Measurements from ENCODE around the gene PDE11A. TPM values are rescaled to one million over a fixed set of nuclear protein-coding genes. Genes with fewer than 3 reads are reported as not detected.

PDE11A gene
- total and polyA plus RNA-seq, 2 of the 13 experiments (the other 11 are each of a cell fraction or from before 2014, with no cell fraction given) = 1.2 to 1.7 TPM

GRCh38 chr2:178072383-178073301 lies at the start of gene PDE11A (continued):
- TF ChIP-seq ZSCAN20 (CRISPR knock-in tag; IDR thresholded peaks at IDR 0.05; ENCODE audit: borderline replicate concordance) (no peak), USF2 (IDR thresholded peaks at IDR 0.05; ENCODE audit: low read depth, low read length) (no peak), USF2 (CRISPR knock-in tag; IDR thresholded peaks at IDR 0.05; ENCODE audit: borderline replicate concordance) (peak; percentile 41; the same call in 1 of the 2 replicates), IRX3 (CRISPR knock-in tag; IDR thresholded peaks at IDR 0.05; ENCODE audit: borderline replicate concordance, low read depth) (no peak), ZNF343 (CRISPR knock-in tag; IDR thresholded peaks at IDR 0.05) (no peak; the same call in 1 of the 2 replicates), ETV6 (CRISPR knock-in tag; conservative IDR thresholded peaks at IDR 0.05) (peak; percentile 84), ZBTB14 (CRISPR knock-in tag; IDR thresholded peaks at IDR 0.05) (no peak), ASH2L (IDR thresholded peaks at IDR 0.05; ENCODE audit: insufficient read length, low read depth, low read length) (peak; percentile 69), ZNF713 (CRISPR knock-in tag; IDR thresholded peaks at IDR 0.05) (peak; percentile 49; the same call in 1 of the 2 replicates), SRY (CRISPR knock-in tag; IDR thresholded peaks at IDR 0.05) (no peak), PHB2 (IDR thresholded peaks at IDR 0.05; ENCODE audit: partially characterized antibody) (no peak), HNF4G (IDR thresholded peaks at IDR 0.05; ENCODE audit: borderline replicate concordance, low read depth, low read length) (peak; percentile 93), HNF4G (CRISPR knock-in tag; IDR thresholded peaks at IDR 0.05; ENCODE audit: borderline replicate concordance, low read depth) (peak; percentile 94), ZEB1 (IDR thresholded peaks at IDR 0.05; ENCODE audit: insufficient replicate concordance, low read depth) (no peak), BATF2 (CRISPR knock-in tag; IDR thresholded peaks at IDR 0.05) (0 out of 2 replicates have a peak, but pooled peaks have one; percentile 50), KDM6A (CRISPR knock-in tag; IDR thresholded peaks at IDR 0.05; ENCODE audit: low read depth) (no peak), NFATC3 (CRISPR knock-in tag; IDR thresholded peaks at IDR 0.05) (peak; percentile 90; the same call in 1 of the 2 replicates), SALL2 (CRISPR knock-in tag; IDR thresholded peaks at IDR 0.05) (peak; percentile 46), ZNF205 (CRISPR knock-in tag; IDR thresholded peaks at IDR 0.05) (peak; percentile 52; the same call in 1 of the 2 replicates)
- TF ChIP-seq, protein P1, sequence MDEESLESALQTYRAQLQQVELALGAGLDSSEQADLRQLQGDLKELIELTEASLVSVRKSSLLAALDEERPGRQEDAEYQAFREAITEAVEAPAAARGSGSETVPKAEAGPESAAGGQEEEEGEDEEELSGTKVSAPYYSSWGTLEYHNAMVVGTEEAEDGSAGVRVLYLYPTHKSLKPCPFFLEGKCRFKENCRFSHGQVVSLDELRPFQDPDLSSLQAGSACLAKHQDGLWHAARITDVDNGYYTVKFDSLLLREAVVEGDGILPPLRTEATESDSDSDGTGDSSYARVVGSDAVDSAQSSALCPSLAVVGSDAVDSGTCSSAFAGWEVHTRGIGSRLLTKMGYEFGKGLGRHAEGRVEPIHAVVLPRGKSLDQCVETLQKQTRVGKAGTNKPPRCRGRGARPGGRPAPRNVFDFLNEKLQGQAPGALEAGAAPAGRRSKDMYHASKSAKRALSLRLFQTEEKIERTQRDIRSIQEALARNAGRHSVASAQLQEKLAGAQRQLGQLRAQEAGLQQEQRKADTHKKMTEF (CRISPR knock-in tag; IDR thresholded peaks at IDR 0.05) = peak; percentile 89
- TF ChIP-seq, protein P2, sequence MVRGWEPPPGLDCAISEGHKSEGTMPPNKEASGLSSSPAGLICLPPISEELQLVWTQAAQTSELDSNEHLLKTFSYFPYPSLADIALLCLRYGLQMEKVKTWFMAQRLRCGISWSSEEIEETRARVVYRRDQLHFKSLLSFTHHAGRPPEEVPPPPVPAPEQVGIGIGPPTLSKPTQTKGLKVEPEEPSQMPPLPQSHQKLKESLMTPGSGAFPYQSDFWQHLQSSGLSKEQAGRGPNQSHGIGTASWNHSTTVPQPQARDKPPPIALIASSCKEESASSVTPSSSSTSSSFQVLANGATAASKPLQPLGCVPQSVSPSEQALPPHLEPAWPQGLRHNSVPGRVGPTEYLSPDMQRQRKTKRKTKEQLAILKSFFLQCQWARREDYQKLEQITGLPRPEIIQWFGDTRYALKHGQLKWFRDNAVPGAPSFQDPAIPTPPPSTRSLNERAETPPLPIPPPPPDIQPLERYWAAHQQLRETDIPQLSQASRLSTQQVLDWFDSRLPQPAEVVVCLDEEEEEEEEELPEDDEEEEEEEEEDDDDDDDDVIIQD (CRISPR knock-in tag; IDR thresholded peaks at IDR 0.05; ENCODE audit: low read depth) = peak; percentile 92
